HepG2 (cell line): Measurements from ENCODE around the gene COA1. TPM values are rescaled to one million over a fixed set of nuclear protein-coding genes. Genes with fewer than 3 reads are reported as not detected.
A peak's percentile ranks its signal among the peaks of the same experiment; 100 is the strongest.

Source experiments
- ATAC-seq: fragments of 200-7000 bp; cut with Tn5 transposase; 3 replicates; pipeline ENCODE4 v1.9.1; 2020; ENCODE audit warnings: mild to moderate bottlenecking, moderate library complexity
- BruUV-seq: library from RNA; stranded (reverse); fragments of 400-500 nt; replicated peaks from 2 replicates; lab custom pipeline; 2021; lab: Mats Ljungman, UMichigan
- CTCF ChIA-PET: fragments of 300-600 bp; formaldehyde crosslinking; extraction: SDS; loops from one replicate; lab custom pipeline; 2021; ENCODE audit warnings: low total read pairs, inconsistent platforms, low intra/inter-chr PET ratio; lab: Yijun Ruan, JAX
- POLR2A ChIA-PET: fragments of 350-600 bp; sonication (Branson Sonifier 250); formaldehyde crosslinking; loops from one replicate; lab custom pipeline; 2020; ENCODE audit warnings: antibody characterized with exemption, inconsistent platforms; lab: Yijun Ruan, JAX
- DNase-seq: peaks from one replicate; pipeline ENCODE4 v3.0.0-alpha.2; 2015; ENCODE audit warnings: low spot score
- FAIRE-seq: peaks from 3 replicates; lab custom pipeline; 2011; peaks lifted over from hg19 to GRCh38; lab: Jason Lieb, UNC
- H2AFZ ChIP-seq: one replicate; pipeline ENCODE4 v1.6.1; 2011; ENCODE audit warnings: low read length, inconsistent platforms
- H3K27ac ChIP-seq: fragments of 300-600 bp; 3 replicates; pipeline ENCODE4 v1.8.0; 2011; ENCODE audit warnings: mixed run types, mild to moderate bottlenecking, mixed read lengths, low read length, inconsistent platforms; ENCODE audit not compliant: insufficient read depth; ENCODE audit errors: extremely low read length
- H3K27me3 ChIP-seq, 2 experiments: fragments of 200-600 bp in 1 of 2; 2 replicates in 1 of 2; 3 replicates in 1 of 2; pipeline versions ENCODE4 v1.6.0 to v1.8.0; 2011; ENCODE audit warnings: low read length in 2 of 2, mild to moderate bottlenecking in 2 of 2, moderate library complexity in 2 of 2, inconsistent platforms in 1 of 2; ENCODE audit not compliant: insufficient read depth in 2 of 2, control insufficient read depth in 1 of 2
- H3K36me3 ChIP-seq, 2 experiments: fragments of 200-600 bp in 1 of 2; replicated peaks in 1 of 2; 2 replicates in 1 of 2; 3 replicates in 1 of 2; pipeline versions ENCODE4 v1.5.1 to v1.8.0; 2011; ENCODE audit warnings: low read length in 2 of 2, inconsistent platforms in 1 of 2; ENCODE audit not compliant: insufficient read depth in 2 of 2, control insufficient read depth in 1 of 2
- H3K4me1 ChIP-seq: 2 replicates; pipeline ENCODE4 v1.5.1; 2012; ENCODE audit warnings: low read length, inconsistent platforms; ENCODE audit not compliant: insufficient read depth
- H3K4me2 ChIP-seq: 2 replicates; pipeline ENCODE4 v1.6.0; 2011; ENCODE audit warnings: low read depth, low read length, inconsistent platforms
- H3K4me3 ChIP-seq, 3 experiments: fragments of 200-600 bp in 1 of 3; sonication (generic), shearing (Covaris generic) in 1 of 3; replicated peaks in 1 of 3; 2 replicates each; pipeline ENCODE4 v1.5.1; 2011 to 2016; ENCODE audit warnings: low read length in 3 of 3, inconsistent platforms in 2 of 3, low read depth in 2 of 3, mild to moderate bottlenecking in 2 of 3, control low read depth in 1 of 3, mixed read lengths in 1 of 3; ENCODE audit not compliant: insufficient read depth in 1 of 3
- H3K79me2 ChIP-seq: one replicate; pipeline ENCODE4 v1.6.1; 2011; ENCODE audit warnings: low read length, inconsistent platforms; ENCODE audit not compliant: insufficient read depth
- H3K9ac ChIP-seq: 2 replicates; pipeline ENCODE4 v1.6.0; 2011; ENCODE audit warnings: mild to moderate bottlenecking, low read depth, low read length, inconsistent platforms; ENCODE audit not compliant: insufficient read depth
- H3K9me3 ChIP-seq: 2 replicates; pipeline ENCODE4 v1.5.1; 2012; ENCODE audit warnings: mild to moderate bottlenecking, low read length
- H4K20me1 ChIP-seq: 2 replicates; pipeline ENCODE4 v1.6.0; 2011; ENCODE audit warnings: inconsistent platforms, mild to moderate bottlenecking, low read length, moderate library complexity; ENCODE audit not compliant: insufficient read depth
- RBM22 ChIP-seq: fragments of 200-400 bp; formaldehyde crosslinking; optimal IDR thresholded peaks from 2 replicates; pipeline ENCODE3; 2017; ENCODE audit warnings: mild to moderate bottlenecking, low read length, moderate library complexity
- ZNF142 ChIP-seq: sonication (generic); formaldehyde crosslinking; IDR thresholded peaks from 2 replicates; pipeline ENCODE4 v1.4.0; 2020; ENCODE audit warnings: missing genetic modification reagents
- WGBS: methylation state at CpG from one replicate; pipeline ENCODE4 v1.1.6; 2017; ENCODE audit warnings: low lambda C conversion rate; 5-methylcytosine and 5-hydroxymethylcytosine counted together
- in situ Hi-C: cut with HindIII; loops from 2 replicates; pipeline ENCODE4 v1.10.0; 2017; ENCODE audit warnings: low pct_unique_long_range_greater_than_20kb; ENCODE audit not compliant: extremely low pct_ligation_motif_present
- intact Hi-C: fragments of 100-400 bp; cut with micrococcal nuclease; formaldehyde crosslinking; loops from one replicate; pipeline ENCODE4 v1.10.0; 2022; ENCODE audit not compliant: unreplicated experiment
- polyA plus RNA-seq, 8 experiments: library from polyadenylated mRNA; depleted of rRNA in 3 of 8; stranded (reverse) in 7 of 8; unstranded in 1 of 8; fragments of >200 nt; fragmentation: Illumina TruSeq in 4 of 8; extraction: Trizol in 4 of 8; gene quantifications; 2 replicates each; pipeline versions ENCODE4 v1.2.1 to v1.2.3, GENCODE V29; 2011 to 2016; ENCODE audit warnings: low read depth in 4 of 8, missing spikeins in 1 of 8, mixed read lengths in 1 of 8; ENCODE audit not compliant: insufficient read depth in 1 of 8
- total RNA-seq, 5 experiments: library from RNA; depleted of rRNA; stranded (reverse); fragments of >200 nt; fragmentation: Illumina TruSeq; extraction: Trizol; gene quantifications; 2 replicates each; pipeline ENCODE4 v1.2.3, GENCODE V29; 2016; ENCODE audit warnings: low read depth in 1 of 5

COA1 gene
- total and polyA plus RNA-seq, 2 of the 13 experiments (the other 11 are each of a cell fraction or from before 2014, with no cell fraction given) = 33.2 to 65.7 TPM

DNA sequence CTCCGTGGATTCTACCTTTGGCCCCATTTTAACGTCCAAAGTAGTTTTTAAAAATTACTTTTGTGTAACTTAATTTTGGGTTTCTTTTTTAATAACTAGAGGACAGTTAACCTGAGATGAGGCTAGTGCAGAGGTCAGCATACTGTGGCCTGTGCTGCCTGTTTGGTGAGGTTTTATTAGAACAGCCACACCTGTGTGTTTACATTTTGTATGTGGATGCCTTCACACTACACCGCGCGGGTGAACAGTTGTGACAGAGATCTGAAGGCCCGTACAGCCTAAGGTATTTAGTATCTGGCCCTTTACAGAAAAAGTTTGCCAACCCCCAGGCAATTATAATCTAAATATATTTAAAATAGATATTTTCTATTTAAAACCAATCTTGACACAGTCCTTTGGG is 99.5 kb downstream of the COA1 start:
- intact Hi-C loops = no loop called here
- Histone ChIP-seq H3K36me3 (peaks cover 12 to 32% of the 10 kb centered on the region in 2 experiments), H3K9ac (no peak overlapping the region), H3K4me2 (no peak overlapping the region), H3K79me2 (no peaks in the 10 kb centered on the region), H3K4me1 (peaks cover 6% of the 10 kb centered on the region), H4K20me1 (no peaks in the 10 kb centered on the region), H3K27me3 (no peaks in the 10 kb centered on the region), H3K9me3 (no peaks in the 10 kb centered on the region), H3K4me3 (no peak overlapping the region), H2AFZ (no peak overlapping the region), H3K27ac (no peak overlapping the region)
- ATAC-seq (no peak), FAIRE-seq (no peak), DNase-seq (no peak)
- in situ Hi-C loops = no loop called here
- POLR2A ChIA-PET = no interaction called here
- CTCF ChIA-PET = interaction anchor here (0.7 kb wide), 1 partner anchor 47 kb away, joined by 3 read pairs; the partner anchor contains the start of gene STK17A
- 96% methylated on average over 6 of the region's 6 CpGs for WGBS
- peak; percentile 18 for TF ChIP-seq RBM22
- no peak for TF ChIP-seq ZNF142 (CRISPR knock-in tag)
- BruUV-seq = no TSS peak
